Endodermal cell (in vitro differentiated cells): Measurements from ENCODE around the gene NUDT19. TPM values are rescaled to one million over a fixed set of nuclear protein-coding genes. Genes with fewer than 3 reads are reported as not detected.
"Not testable (repeated sequence)": the region's sequence is repeated elsewhere in the genome, so short reads cannot be mapped to it uniquely, and the experiment has no call there.

Experiments used
- DNase-seq: peaks from one replicate; pipeline ENCODE4 v3.0.0-alpha.2; 2017
- H3K27ac ChIP-seq: 2 replicates; pipeline ENCODE4 v1.5.1; 2013; ENCODE audit warnings: mild to moderate bottlenecking, low read depth, low read length, moderate library complexity
- H3K27me3 ChIP-seq: 2 replicates; pipeline ENCODE4 v1.6.1; 2013; ENCODE audit warnings: mild to moderate bottlenecking, low read length, moderate library complexity; ENCODE audit not compliant: insufficient read depth, control insufficient read depth, poor library complexity, severe bottlenecking
- H3K36me3 ChIP-seq: 2 replicates; pipeline ENCODE4 v1.7.0; 2013; ENCODE audit warnings: mild to moderate bottlenecking, low read length, moderate library complexity; ENCODE audit not compliant: control insufficient read depth, insufficient read depth
- H3K4me1 ChIP-seq: one replicate; pipeline ENCODE4 v1.7.0; 2013; ENCODE audit warnings: low read length; ENCODE audit not compliant: control insufficient read depth, insufficient read depth
- H3K4me3 ChIP-seq: 2 replicates; pipeline ENCODE4 v1.5.1; 2013; ENCODE audit warnings: mild to moderate bottlenecking, low read length, moderate library complexity
- H3K9ac ChIP-seq: 2 replicates; pipeline ENCODE4 v1.6.1; 2013; ENCODE audit warnings: mild to moderate bottlenecking, low read length, moderate library complexity; ENCODE audit not compliant: poor library complexity, severe bottlenecking; ENCODE audit errors: extremely low read depth
- H3K9me3 ChIP-seq: 2 replicates; pipeline ENCODE4 v1.6.1; 2013; ENCODE audit warnings: mild to moderate bottlenecking, low read length, moderate library complexity; ENCODE audit not compliant: control insufficient read depth
- H3K27ac Mint-ChIP-seq: 2 replicates; pipeline ENCODE4 v1.8.0; 2020; ENCODE audit warnings: mixed read lengths
- H3K27me3 Mint-ChIP-seq: 2 replicates; pipeline ENCODE4 v1.8.0; 2021; ENCODE audit warnings: mild to moderate bottlenecking, mixed read lengths; ENCODE audit not compliant: insufficient read depth
- H3K36me3 Mint-ChIP-seq: 2 replicates; pipeline ENCODE4 v1.8.0; 2020; ENCODE audit warnings: low read depth, mixed read lengths
- H3K4me1 Mint-ChIP-seq: 2 replicates; pipeline ENCODE4 v1.8.0; 2020; ENCODE audit warnings: mixed read lengths
- H3K4me3 Mint-ChIP-seq: 2 replicates; pipeline ENCODE4 v1.8.0; 2020; ENCODE audit warnings: mild to moderate bottlenecking, moderate library complexity, mixed read lengths
- H3K9me3 Mint-ChIP-seq: 2 replicates; pipeline ENCODE4 v1.8.0; 2020; ENCODE audit warnings: mild to moderate bottlenecking, mixed read lengths
- WGBS, 2 experiments: methylation state at CpG; one replicate each; pipeline versions ENCODE4 v1.1.5 to v1.1.7; 2013; ENCODE audit warnings: missing lambda C conversion rate in 2 of 2, mixed read lengths in 1 of 2; ENCODE audit not compliant: insufficient coverage in 1 of 2, insufficient read length in 1 of 2; 5-methylcytosine and 5-hydroxymethylcytosine counted together
- total RNA-seq, 2 donors: library from RNA; stranded (reverse); fragmentation: NEBNext Ultra II Directional in 1 of 2; extraction: Animal tissue kit (Norgen Biotek cat#: 25700) in 1 of 2; gene quantifications; 2 replicates in 1 of 2; 3 replicates in 1 of 2; pipeline ENCODE4 v1.2.1, GENCODE V29; 2021
- TF ChIP-seq, protein P1 (sequence below): fragments of 200-600 bp; sonication (generic); conservative IDR thresholded peaks from 2 replicates; pipeline ENCODE4 v1.5.0; 2021; ENCODE audit warnings: antibody characterized with exemption, mild to moderate bottlenecking

The NUDT19 gene
- total RNA-seq, 2 donors from 2014 or later: 5.8 to 6.8 TPM

DNA sequence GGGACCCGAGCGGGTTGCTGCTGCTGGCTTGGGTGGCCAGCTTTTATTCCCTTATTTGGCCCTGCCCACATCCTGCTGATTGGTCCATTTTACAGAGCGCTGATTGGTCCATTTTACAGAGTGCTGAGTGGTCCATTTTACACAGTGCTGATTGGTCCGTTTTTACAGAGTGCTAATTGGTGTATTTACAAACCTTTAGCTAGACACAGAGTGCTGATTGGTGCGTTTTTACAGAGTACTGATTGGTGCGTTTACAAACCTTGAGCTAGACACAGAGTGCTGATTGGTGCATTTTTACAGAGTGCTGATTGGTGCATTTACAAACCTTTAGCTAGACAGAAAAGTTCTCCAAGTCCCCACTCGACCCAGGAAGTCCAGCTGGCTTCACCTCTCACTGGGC, 8.5 kb downstream of the NUDT19 start:
- not testable (repeated sequence) for H3K27ac Mint-ChIP-seq, H3K27ac ChIP-seq, H3K4me1 ChIP-seq, H3K9ac ChIP-seq, H3K4me3 Mint-ChIP-seq, H3K27me3 ChIP-seq, DNase-seq, H3K36me3 ChIP-seq
- H3K4me3 ChIP-seq: peak overlapping the region; percentile 32
- peaks cover 52% of the 10 kb centered on the region for H3K36me3 Mint-ChIP-seq
- H3K27me3 Mint-ChIP-seq: peaks cover 22% of the 10 kb centered on the region
- peaks cover 35% of the 10 kb centered on the region for H3K4me1 Mint-ChIP-seq
- peaks cover 37% of the 10 kb centered on the region for H3K9me3 ChIP-seq
- peaks cover 45% of the 10 kb centered on the region for H3K9me3 Mint-ChIP-seq
- WGBS, 2 experiments: 91 to 97% methylated on average over 6 to 7 of the region's 7 CpGs

DNA sequence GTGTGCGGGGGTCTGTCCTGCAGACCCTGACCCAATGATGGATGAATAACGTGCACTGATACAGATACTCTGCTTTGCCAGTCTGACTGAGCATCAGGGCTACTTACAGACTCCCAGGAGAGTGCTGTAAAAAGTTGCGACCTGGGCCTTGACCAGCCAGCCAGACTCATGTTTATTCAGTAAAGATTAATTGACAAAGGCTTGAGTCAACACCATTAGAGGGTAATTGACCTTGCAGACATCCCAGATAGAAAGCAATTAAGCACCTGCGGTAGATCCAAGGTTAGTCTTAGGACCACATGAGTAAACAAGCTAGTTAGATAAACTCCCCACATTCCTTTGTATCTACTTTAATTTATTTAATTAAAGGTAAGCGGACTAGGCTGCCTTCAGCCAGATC, 10.4 kb downstream of the NUDT19 start:
- no peak overlapping the region for H3K4me3 ChIP-seq
- peak overlapping the region; percentile 11 for H3K27ac Mint-ChIP-seq
- peaks cover 49% of the 10 kb centered on the region for H3K9me3 ChIP-seq
- H3K9me3 Mint-ChIP-seq: peaks cover 53% of the 10 kb centered on the region
- DNase-seq: no peak
- peaks cover 54% of the 10 kb centered on the region for H3K36me3 Mint-ChIP-seq
- H3K27ac ChIP-seq: no peak overlapping the region
- H3K36me3 ChIP-seq: peaks cover 9% of the 10 kb centered on the region
- TF ChIP-seq, protein P1, sequence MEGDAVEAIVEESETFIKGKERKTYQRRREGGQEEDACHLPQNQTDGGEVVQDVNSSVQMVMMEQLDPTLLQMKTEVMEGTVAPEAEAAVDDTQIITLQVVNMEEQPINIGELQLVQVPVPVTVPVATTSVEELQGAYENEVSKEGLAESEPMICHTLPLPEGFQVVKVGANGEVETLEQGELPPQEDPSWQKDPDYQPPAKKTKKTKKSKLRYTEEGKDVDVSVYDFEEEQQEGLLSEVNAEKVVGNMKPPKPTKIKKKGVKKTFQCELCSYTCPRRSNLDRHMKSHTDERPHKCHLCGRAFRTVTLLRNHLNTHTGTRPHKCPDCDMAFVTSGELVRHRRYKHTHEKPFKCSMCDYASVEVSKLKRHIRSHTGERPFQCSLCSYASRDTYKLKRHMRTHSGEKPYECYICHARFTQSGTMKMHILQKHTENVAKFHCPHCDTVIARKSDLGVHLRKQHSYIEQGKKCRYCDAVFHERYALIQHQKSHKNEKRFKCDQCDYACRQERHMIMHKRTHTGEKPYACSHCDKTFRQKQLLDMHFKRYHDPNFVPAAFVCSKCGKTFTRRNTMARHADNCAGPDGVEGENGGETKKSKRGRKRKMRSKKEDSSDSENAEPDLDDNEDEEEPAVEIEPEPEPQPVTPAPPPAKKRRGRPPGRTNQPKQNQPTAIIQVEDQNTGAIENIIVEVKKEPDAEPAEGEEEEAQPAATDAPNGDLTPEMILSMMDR: no peak
- no peak overlapping the region for H3K9ac ChIP-seq
- no peak overlapping the region for H3K4me3 Mint-ChIP-seq
- 54 to 77% methylated on average over 4 to 5 of the region's 5 CpGs for WGBS, 2 experiments
- no peaks in the 10 kb centered on the region for H3K4me1 ChIP-seq
- H3K27me3 Mint-ChIP-seq: peaks cover 22% of the 10 kb centered on the region
- no peaks in the 10 kb centered on the region for H3K27me3 ChIP-seq
- H3K4me1 Mint-ChIP-seq: peaks cover 31% of the 10 kb centered on the region

DNA sequence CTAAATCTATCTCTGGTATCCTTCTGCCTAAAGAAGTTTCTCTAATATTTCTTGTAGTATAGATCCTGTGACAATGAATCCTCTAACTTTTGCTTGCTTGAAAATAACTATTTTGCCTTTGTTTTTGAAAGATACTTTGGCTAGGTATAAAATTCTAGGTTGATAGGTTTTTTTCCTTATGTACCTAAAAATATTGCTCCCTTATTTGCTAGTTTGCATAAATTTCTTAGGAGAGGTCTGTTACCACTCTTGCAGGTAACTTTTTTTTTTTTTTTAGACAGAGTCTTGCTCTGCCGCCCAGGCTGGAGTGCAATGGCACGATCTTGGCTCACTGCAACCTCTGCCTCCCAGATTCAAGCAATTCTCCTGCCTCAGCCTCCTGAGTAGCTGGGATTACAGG, 12.4 kb downstream of the NUDT19 start:
- H3K27ac Mint-ChIP-seq, H3K27ac ChIP-seq: not testable (repeated sequence)

DNA sequence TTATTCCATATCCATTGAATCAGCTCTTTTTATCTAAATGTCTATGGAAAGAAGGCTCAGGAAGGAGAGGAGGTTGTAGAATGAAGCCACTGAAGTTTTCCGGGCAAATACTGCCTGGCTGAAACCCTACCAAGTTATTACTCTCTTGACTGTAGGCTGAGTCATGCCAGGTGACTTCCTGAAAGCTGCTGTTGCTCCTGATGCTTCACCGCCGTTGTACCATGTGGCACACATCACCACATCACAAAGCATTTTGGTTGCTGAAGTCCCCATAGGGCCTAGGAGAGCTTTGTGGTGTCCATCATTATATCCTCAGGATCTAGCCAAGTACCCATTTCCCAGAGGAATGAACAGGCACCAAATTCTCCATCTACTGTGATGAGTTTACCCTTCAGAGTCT, 16.8 kb downstream of the NUDT19 start:
- WGBS, 2 experiments: 98 to 100% methylated on average over 2 to 3 of the region's 3 CpGs
- DNase-seq: no peak
- no peaks in the 10 kb centered on the region for H3K4me1 ChIP-seq
- no peak overlapping the region for H3K27ac ChIP-seq
- TF ChIP-seq, protein P1: no peak
- Mint-ChIP-seq H3K36me3 (peaks cover 39% of the 10 kb centered on the region), H3K4me3 (no peak overlapping the region), H3K27ac (peak overlapping the region; percentile 58), H3K4me1 (peaks cover 15% of the 10 kb centered on the region), H3K27me3 (peaks cover 3% of the 10 kb centered on the region), H3K9me3 (peaks cover 23% of the 10 kb centered on the region)
- peaks cover 28% of the 10 kb centered on the region for H3K9me3 ChIP-seq
- H3K9ac ChIP-seq: no peak overlapping the region
- H3K4me3 ChIP-seq: no peak overlapping the region
- no peaks in the 10 kb centered on the region for H3K27me3 ChIP-seq
- peaks cover 4% of the 10 kb centered on the region for H3K36me3 ChIP-seq

More for the DNA sequence above, 12.4 kb downstream of the NUDT19 start:
- Mint-ChIP-seq H3K36me3 (peaks cover 42% of the 10 kb centered on the region), H3K9me3 (peaks cover 48% of the 10 kb centered on the region), H3K27me3 (peaks cover 11% of the 10 kb centered on the region), H3K4me1 (peaks cover 25% of the 10 kb centered on the region)
- not testable (repeated sequence) for H3K27me3 ChIP-seq, H3K4me1 ChIP-seq, H3K9ac ChIP-seq, H3K4me3 Mint-ChIP-seq, H3K36me3 ChIP-seq, DNase-seq
- Histone ChIP-seq H3K9me3 (peaks cover 49% of the 10 kb centered on the region), H3K4me3 (peak overlapping the region; percentile 58)
- 90 to 100% methylated on average over 2 of the region's 2 CpGs for WGBS, 2 experiments
